NT2/D1 (cell line): ENCODE data around the gene MRTFA.

Experiments
- DNase-seq: peaks from one replicate; pipeline ENCODE4 v3.0.0-alpha.2; 2011; ENCODE audit warnings: low read depth, low spot score
- H3K27me3 ChIP-seq: 2 replicates; pipeline ENCODE4 v1.6.0; 2011; ENCODE audit warnings: mild to moderate bottlenecking; ENCODE audit not compliant: insufficient read length, insufficient read depth
- H3K36me3 ChIP-seq: 2 replicates; pipeline ENCODE4 v1.6.1; 2011; ENCODE audit warnings: mild to moderate bottlenecking, low read length, mixed read lengths; ENCODE audit not compliant: insufficient read depth, insufficient read length
- H3K4me1 ChIP-seq: 2 replicates; pipeline ENCODE4 v1.5.1; 2011; ENCODE audit not compliant: insufficient read depth, insufficient read length
- H3K4me3 ChIP-seq: 2 replicates; pipeline ENCODE4 v1.5.1; 2011; ENCODE audit warnings: low read depth; ENCODE audit not compliant: insufficient read length
- H3K9ac ChIP-seq: 2 replicates; pipeline ENCODE4 v1.6.0; 2011; ENCODE audit warnings: low read depth; ENCODE audit not compliant: insufficient read length
- H3K9me3 ChIP-seq: 2 replicates; pipeline ENCODE4 v1.5.1; 2011; ENCODE audit warnings: mild to moderate bottlenecking, low read length; ENCODE audit not compliant: insufficient read depth
- SUZ12 ChIP-seq: IDR thresholded peaks from 2 replicates; pipeline ENCODE4 v1.6.1; 2011; ENCODE audit not compliant: insufficient read length, insufficient read depth; ENCODE audit errors: extremely low read depth
- YY1 ChIP-seq: IDR thresholded peaks from 2 replicates; pipeline ENCODE4 v1.6.1; 2011; ENCODE audit not compliant: insufficient read length, insufficient read depth
- ZNF274 ChIP-seq: IDR thresholded peaks from 2 replicates; pipeline ENCODE4 v1.6.1; 2011; ENCODE audit warnings: mild to moderate bottlenecking, low read depth, low read length

Gene MRTFA

GRCh38 chr22:40361100-40361499 is 275.4 kb downstream of the MRTFA start:
- no peak for TF ChIP-seq SUZ12
- no peak for TF ChIP-seq YY1
- TF ChIP-seq ZNF274: no peak
- Histone ChIP-seq H3K36me3 (peaks cover 91% of the 10 kb centered on the region), H3K9me3 (no peaks in the 10 kb centered on the region), H3K4me3 (no peak overlapping the region), H3K4me1 (no peaks in the 10 kb centered on the region), H3K9ac (no peak overlapping the region), H3K27me3 (no peaks in the 10 kb centered on the region)
- DNase-seq: no peak
